Peyer's patch (tissue), 4 donors: ENCODE results near the gene PLEKHG5. TPM values are rescaled to one million over a fixed set of nuclear protein-coding genes. Genes with fewer than 3 reads are reported as not detected.
A peak's percentile ranks its signal among the peaks of the same experiment; 100 is the strongest.
"Not testable (repeated sequence)": the region's sequence is repeated elsewhere in the genome, so short reads cannot be mapped to it uniquely, and the experiment has no call there.

Source experiments
- DNase-seq, 3 donors: peaks; one replicate each; pipeline ENCODE4 v3.0.0-alpha.2; 2017 to 2019
- H3K27ac ChIP-seq, 4 donors: fragments of 200-600 bp; sonication (generic); one replicate each; pipeline ENCODE4 v1.5.1; 2016 to 2019
- H3K27me3 ChIP-seq, 2 donors: fragments of 200-600 bp; sonication (generic); one replicate each; pipeline ENCODE4 v1.5.1; 2019
- H3K36me3 ChIP-seq, 3 donors: fragments of 200-600 bp; sonication (generic); one replicate each; pipeline ENCODE4 v1.5.1; 2016 to 2019
- H3K4me1 ChIP-seq, 4 donors: fragments of 200-600 bp; sonication (generic); one replicate each; pipeline ENCODE4 v1.5.1; 2016 to 2019
- H3K4me3 ChIP-seq, 4 donors: fragments of 200-600 bp; sonication (generic); 1 replicate in 3 of 4; 2 replicates in 1 of 4; pipeline ENCODE4 v1.5.1; 2016 to 2019; ENCODE audit warnings: mild to moderate bottlenecking in 1 of 4
- H3K9me3 ChIP-seq, 4 donors: fragments of 200-600 bp; sonication (generic); one replicate each; pipeline ENCODE4 v1.5.1; 2016 to 2019; ENCODE audit warnings: mild to moderate bottlenecking in 1 of 4
- CTCF ChIP-seq, 6 experiments: fragments of 450-650 bp in 4 of 6; fragments of 200-600 bp in 2 of 6; sonication (generic) in 1 of 6; IDR thresholded peaks; one replicate each; pipeline ENCODE4 v1.5.1; 2017 to 2019; ENCODE audit warnings: antibody characterized with exemption in 6 of 6, mild to moderate bottlenecking in 3 of 6, moderate library complexity in 1 of 6
- POLR2A ChIP-seq, 2 donors: fragments of 450-650 bp; IDR thresholded peaks; one replicate each; pipeline ENCODE4 v1.5.1; 2017; ENCODE audit warnings: antibody characterized with exemption in 2 of 2, mild to moderate bottlenecking in 2 of 2, moderate library complexity in 2 of 2
- total RNA-seq, 4 donors: library from RNA; depleted of rRNA; stranded (reverse); fragments of >200 nt; gene quantifications; one replicate each; pipeline ENCODE4 v1.1.0, GENCODE V29; 2016

The PLEKHG5 gene
- total RNA-seq, 4 donors from 2014 or later: 17.7 to 56.9 (median 45.4) TPM

DNA sequence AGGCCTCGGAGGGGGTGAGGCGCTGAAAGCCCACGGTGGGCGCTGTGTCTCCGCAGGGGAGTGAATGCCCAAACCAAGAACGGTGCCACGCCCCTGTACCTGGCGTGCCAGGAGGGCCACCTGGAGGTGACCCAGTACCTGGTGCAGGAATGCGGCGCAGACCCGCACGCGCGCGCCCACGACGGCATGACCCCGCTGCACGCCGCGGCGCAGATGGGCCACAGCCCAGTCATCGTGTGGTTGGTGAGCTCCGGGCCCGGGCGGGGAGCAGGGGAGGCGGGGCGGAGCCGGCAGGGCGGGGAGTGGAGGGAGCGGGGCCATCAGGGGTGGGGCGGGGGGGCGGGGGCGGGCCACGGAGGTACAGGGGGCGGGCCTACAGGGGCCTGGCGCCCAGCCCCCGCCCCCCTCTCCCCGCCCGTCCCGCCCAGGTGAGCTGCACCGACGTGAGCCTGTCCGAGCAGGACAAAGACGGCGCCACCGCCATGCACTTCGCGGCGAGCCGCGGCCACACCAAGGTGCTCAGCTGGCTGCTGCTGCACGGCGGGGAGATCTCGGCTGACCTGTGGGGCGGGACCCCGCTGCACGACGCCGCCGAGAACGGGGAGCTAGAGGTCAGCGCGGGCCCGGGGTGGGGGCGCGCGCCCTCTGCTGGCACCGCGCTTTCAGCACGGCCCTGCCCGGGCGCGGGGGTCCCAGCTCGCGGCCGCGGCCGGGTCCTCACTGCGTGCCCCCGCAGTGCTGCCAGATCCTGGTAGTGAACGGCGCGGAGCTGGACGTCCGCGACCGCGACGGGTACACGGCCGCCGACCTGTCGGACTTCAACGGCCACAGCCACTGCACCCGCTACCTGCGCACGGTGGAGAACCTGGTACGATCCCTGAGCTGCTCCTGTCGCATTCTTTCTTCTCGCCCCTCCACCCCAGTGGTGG is 51.0 kb downstream of the PLEKHG5 start:
- TF ChIP-seq CTCF (IDR thresholded peaks at IDR 0.05) (peak in 4 of 6 experiments; percentile 33 to 56 (median 43)), POLR2A (IDR thresholded peaks at IDR 0.05) (no peak)
- Histone ChIP-seq H3K9me3 (no peaks in the 10 kb centered on the region), H3K4me1 (peaks cover 0 to 15% (median 0%) of the 10 kb centered on the region in 4 donors), H3K27ac (no peak overlapping the region), H3K4me3 (peak overlapping the region in 3 of 4 donors; percentile 33 to 48 (median 43)), H3K27me3 (peaks cover 0 to 3% of the 10 kb centered on the region in 2 donors), H3K36me3 (no peaks in the 10 kb centered on the region)
- DNase-seq: peak; percentile 49 to 89 (median 87)

GRCh38 chr1:6438047-6438525 is 53.4 kb downstream of the PLEKHG5 start:
- Histone ChIP-seq H3K9me3 (no peaks in the 10 kb centered on the region), H3K27me3 (peaks cover 0 to 3% of the 10 kb centered on the region in 2 donors), H3K36me3 (no peaks in the 10 kb centered on the region), H3K4me1 (peaks cover 0 to 15% (median 0%) of the 10 kb centered on the region in 4 donors), H3K27ac (no peak overlapping the region), H3K4me3 (no peak overlapping the region)
- DNase-seq: peak; percentile 61 to 85 (median 77)
- TF ChIP-seq POLR2A (IDR thresholded peaks at IDR 0.05): no peak
- peak; percentile 63 to 94 (median 87) for TF ChIP-seq CTCF (IDR thresholded peaks at IDR 0.05)

- not testable (repeated sequence) for H3K27me3 ChIP-seq, H3K27ac ChIP-seq, H3K4me3 ChIP-seq, H3K9me3 ChIP-seq, H3K36me3 ChIP-seq, DNase-seq
- H3K4me1 ChIP-seq: peaks cover 0 to 15% (median 0%) of the 10 kb centered on the region in 4 donors
- TF ChIP-seq CTCF (IDR thresholded peaks at IDR 0.05): peak in 4 of 6 experiments; percentile 9 to 40 (median 26)
Observed at GRCh38 chr1:6437012-6437700, 54.3 kb downstream of the PLEKHG5 start.

DNA sequence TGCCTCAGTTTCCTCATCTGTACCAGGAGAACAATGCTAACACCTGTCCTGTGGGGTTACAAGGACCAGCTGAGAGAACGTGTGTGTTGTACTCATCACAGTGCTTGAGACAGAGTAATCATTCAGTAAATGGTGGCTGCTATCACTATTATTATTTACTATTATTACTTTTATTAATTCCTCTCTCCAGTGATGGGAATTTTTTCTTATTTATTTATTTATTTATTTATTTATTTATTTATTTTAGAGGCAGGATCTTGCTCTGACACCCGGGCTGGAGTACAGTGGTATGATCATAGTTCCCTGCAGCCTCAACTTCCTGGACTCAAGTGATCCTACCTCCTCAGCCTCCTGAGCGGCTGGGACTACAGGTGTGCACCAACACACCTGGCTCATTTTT is 55.2 kb downstream of the PLEKHG5 start:
- peaks cover 0 to 15% (median 0%) of the 10 kb centered on the region in 4 donors for H3K4me1 ChIP-seq
- H3K27me3 ChIP-seq, DNase-seq, H3K4me3 ChIP-seq, H3K36me3 ChIP-seq, H3K27ac ChIP-seq, H3K9me3 ChIP-seq: not testable (repeated sequence)

DNA sequence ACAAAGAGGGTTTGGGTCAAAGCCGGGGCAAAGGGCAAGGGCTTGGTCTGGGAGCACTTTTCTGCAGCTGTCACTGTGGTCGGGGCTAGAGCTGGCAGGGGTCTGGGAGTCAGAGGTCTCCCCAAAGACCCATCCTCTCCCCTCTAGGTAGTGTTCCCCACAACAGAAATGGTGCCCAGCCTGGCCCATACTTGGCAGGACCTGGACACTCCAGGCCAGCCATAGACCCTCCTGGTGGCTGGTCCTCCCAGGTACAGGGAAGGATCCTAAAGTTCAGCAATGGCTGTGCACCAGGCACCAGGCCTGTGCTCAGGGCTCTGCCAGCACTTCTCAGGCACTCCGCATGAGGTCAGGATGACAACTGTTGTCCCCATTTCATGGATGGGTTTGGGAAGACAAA is 55.9 kb downstream of the PLEKHG5 start:
- H3K4me3 ChIP-seq: no peak overlapping the region
- TF ChIP-seq CTCF (IDR thresholded peaks at IDR 0.05) (no peak), POLR2A (IDR thresholded peaks at IDR 0.05) (no peak)
- no peaks in the 10 kb centered on the region for H3K36me3 ChIP-seq
- no peak overlapping the region for H3K27ac ChIP-seq
- peaks cover 0 to 9% (median 0%) of the 10 kb centered on the region in 4 donors for H3K4me1 ChIP-seq
- no peak for DNase-seq
- no peaks in the 10 kb centered on the region for H3K9me3 ChIP-seq
- H3K27me3 ChIP-seq: peaks cover 0 to 3% of the 10 kb centered on the region in 2 donors
